NCI-H748 treated with DMSO at 0.1 percent for 48 hours (cell line): ENCODE measurements around the gene MCM9.

ENCODE experiments used
- DNase-seq: peaks from one replicate; lab custom pipeline; 2025; lab: John Stamatoyannopoulos, UW

The MCM9 gene

GRCh38 chr6:118864341-118865099 is 70.4 kb downstream of the MCM9 start:
- no peak for DNase-seq

GRCh38 chr6:118862443-118862842 is 72.5 kb downstream of the MCM9 start:
- no peak for DNase-seq

GRCh38 chr6:118860880-118861279 is 74.1 kb downstream of the MCM9 start:
- DNase-seq = no peak

GRCh38 chr6:118860363-118860762 is 74.6 kb downstream of the MCM9 start:
- no peak for DNase-seq

- DNase-seq = no peak
Observed at GRCh38 chr6:118859517-118860064, 75.4 kb downstream of the MCM9 start.

GRCh38 chr6:118856301-118856700 is 78.7 kb downstream of the MCM9 start:
- DNase-seq = no peak

- DNase-seq = no peak
Observed at GRCh38 chr6:118853408-118853807, 81.6 kb downstream of the MCM9 start.

GRCh38 chr6:118844915-118845314 is 90.0 kb downstream of the MCM9 start:
- no peak for DNase-seq

GRCh38 chr6:118843685-118844390 is 91.1 kb downstream of the MCM9 start:
- DNase-seq = no peak

- DNase-seq = no peak
Observed at GRCh38 chr6:118830691-118831090, 104.3 kb downstream of the MCM9 start.

- no peak for DNase-seq
Observed at GRCh38 chr6:118829817-118830478, 105.0 kb downstream of the MCM9 start.

GRCh38 chr6:118826096-118826495 is 108.9 kb downstream of the MCM9 start:
- DNase-seq = no peak

GRCh38 chr6:118825661-118826060 is 109.3 kb downstream of the MCM9 start:
- DNase-seq = no peak

- DNase-seq = no peak
Observed at GRCh38 chr6:118815495-118815894, 119.5 kb downstream of the MCM9 start.

GRCh38 chr6:118813775-118814174 is 121.2 kb downstream of the MCM9 start:
- no peak for DNase-seq

- DNase-seq = no peak
Observed at GRCh38 chr6:118812970-118813369, 122.0 kb downstream of the MCM9 start.

- no peak for DNase-seq
Observed at GRCh38 chr6:118810420-118811027, 124.4 kb downstream of the MCM9 start.

- DNase-seq = no peak
Observed at GRCh38 chr6:118808793-118809638, 125.9 kb downstream of the MCM9 start.

- no peak for DNase-seq
Observed at GRCh38 chr6:118804091-118804490, 130.9 kb downstream of the MCM9 start.

GRCh38 chr6:118801257-118801656 is 133.7 kb downstream of the MCM9 start:
- no peak for DNase-seq

GRCh38 chr6:118800394-118801071 is 134.4 kb downstream of the MCM9 start:
- DNase-seq = peak; percentile 69
